ENCODE results near the gene IFITM10.

Gene IFITM10

DNA sequence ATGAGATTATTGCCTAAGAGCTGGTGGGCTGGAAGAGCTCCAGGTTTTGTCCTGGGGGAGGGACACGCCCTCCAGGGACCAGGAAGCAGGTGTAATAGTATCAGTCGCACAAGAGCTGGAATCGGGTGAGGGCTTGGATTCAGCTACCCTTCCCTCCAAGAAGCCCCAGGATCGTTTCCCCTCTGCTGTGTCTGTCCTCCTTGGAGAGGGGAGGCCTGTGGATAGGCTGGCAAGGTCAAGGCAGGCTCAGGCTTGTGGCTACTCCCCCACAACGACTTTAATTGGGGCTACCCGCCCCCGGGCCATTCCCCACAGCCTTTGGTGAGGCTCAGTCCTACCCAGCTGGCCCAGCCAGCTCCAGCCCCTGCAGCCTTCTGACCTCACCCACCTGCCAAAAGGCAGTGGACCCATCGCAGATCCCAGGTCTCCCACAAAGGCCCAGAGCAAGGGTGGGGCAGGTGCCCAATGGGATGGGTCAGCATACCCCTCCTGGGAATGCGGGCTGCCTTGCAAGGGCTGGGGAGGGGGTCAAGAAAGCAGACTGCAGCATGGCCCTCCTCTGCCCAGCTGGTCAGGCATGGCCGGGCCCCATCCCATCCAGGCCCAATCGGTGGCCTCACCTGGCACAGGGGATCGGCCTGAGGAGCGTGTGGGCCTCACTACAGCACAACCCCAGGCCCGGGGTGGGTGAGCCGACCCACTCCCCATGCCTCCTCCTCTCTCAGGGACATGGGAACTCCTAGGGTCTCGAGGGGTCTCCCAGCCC lies 12.3 kb upstream of the IFITM10 start:
- DNase-seq = no peak

- DNase-seq = no peak
These were observed 11.6 kb upstream of the IFITM10 start for GRCh38 chr11:1761857-1762536.

GRCh38 chr11:1761110-1761856 lies 10.9 kb upstream of the IFITM10 start:
- no peak for DNase-seq

GRCh38 chr11:1760351-1761109 lies 10.1 kb upstream of the IFITM10 start:
- no peak for DNase-seq

GRCh38 chr11:1759851-1760220 lies 9.4 kb upstream of the IFITM10 start:
- DNase-seq = no peak

GRCh38 chr11:1759151-1759850 lies 8.9 kb upstream of the IFITM10 start:
- no peak for DNase-seq

- no peak for DNase-seq
These were observed 8.3 kb upstream of the IFITM10 start for GRCh38 chr11:1758611-1759150.

- no peak for DNase-seq
These were observed 7.6 kb upstream of the IFITM10 start for GRCh38 chr11:1757861-1758610.

DNA sequence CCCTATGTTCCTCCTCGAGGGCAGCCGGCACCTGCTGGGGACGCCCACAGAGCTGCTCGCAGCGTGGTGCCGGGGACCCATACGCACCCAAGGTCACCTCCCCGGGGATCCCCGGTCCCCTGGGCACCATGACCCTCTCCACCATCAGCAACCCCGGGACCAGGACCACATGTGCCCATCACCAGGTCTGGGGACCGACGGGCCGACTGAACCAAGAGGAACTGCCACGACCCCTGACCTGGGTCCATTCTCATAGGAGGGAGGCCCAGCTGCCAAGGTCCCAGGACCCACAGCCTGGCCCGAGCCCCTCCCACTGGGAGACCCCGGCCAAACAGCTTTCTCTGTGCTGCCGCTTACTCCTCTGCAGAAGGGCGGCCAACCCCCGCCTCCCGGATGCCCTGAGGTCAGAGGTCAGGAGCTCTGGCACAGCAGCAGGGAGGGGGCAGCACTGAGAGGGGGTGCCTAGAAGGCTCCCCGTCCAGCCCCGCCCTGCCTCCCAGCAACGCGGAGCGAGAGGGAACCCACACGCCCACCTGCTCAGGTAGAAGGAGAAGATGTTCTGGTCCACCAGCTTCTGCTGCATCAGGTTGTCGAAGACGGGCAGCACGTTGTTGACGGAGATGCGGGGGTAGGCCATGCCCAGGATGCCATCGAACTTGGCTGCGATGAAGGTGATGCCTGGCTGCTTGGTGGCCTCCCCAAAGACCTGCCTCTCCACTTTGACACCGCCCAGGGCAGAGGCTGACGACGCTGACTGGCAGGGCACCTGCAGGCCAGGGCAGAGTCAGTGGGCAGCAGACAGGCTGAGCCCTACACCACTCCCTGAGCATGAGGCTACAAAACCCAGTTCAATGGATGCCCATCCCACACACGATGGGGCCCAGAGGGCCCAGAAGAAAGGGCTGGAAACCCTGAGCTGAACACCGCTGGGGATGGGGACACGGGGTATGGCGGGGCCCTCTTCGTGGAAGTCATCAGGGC lies 6.7 kb upstream of the IFITM10 start:
- no peak for DNase-seq

DNA sequence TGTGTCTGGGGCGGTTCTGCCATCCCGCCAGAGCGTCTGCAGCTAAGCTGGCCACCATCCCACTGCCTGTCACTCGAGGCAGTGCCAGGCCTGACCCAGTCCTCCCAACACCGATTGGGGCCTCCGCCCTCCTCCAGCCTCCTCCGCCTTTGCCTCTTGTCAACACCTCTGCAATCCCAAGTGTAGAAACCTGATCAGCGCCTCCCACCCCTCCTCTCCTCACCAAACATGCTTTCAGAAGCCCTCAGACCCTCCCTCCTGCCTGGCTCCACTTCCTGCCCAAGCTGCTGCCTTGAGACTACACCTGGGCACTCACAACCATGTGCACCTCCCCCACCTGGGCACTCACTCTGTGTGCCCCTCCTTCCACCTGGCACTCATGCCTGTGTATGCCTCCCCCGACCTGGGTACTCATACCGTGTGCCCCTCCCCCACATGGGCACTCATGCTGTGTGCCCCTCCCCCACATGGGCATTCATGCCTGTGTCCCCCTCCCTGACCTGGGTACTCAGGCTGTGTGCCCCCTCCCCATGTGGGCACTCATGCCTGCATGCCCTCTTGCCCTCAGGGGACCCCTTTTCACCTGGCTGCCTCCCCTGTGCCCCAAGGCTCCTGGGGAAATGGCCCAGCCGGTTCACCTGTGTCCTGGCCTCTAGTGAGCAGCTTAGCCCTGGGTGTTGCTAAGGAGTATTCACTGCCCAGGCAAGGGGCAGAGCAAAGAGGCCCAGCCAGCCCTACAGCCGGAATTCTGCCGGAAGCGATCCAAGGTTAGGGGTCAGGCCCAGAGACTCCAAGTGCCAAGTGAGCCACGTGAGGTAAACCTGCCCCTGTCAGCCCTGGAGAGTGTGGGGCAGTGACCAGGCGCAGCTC lies 5.5 kb upstream of the IFITM10 start:
- DNase-seq = no peak

GRCh38 chr11:1755344-1755691 lies 4.9 kb upstream of the IFITM10 start:
- DNase-seq = no peak

DNA sequence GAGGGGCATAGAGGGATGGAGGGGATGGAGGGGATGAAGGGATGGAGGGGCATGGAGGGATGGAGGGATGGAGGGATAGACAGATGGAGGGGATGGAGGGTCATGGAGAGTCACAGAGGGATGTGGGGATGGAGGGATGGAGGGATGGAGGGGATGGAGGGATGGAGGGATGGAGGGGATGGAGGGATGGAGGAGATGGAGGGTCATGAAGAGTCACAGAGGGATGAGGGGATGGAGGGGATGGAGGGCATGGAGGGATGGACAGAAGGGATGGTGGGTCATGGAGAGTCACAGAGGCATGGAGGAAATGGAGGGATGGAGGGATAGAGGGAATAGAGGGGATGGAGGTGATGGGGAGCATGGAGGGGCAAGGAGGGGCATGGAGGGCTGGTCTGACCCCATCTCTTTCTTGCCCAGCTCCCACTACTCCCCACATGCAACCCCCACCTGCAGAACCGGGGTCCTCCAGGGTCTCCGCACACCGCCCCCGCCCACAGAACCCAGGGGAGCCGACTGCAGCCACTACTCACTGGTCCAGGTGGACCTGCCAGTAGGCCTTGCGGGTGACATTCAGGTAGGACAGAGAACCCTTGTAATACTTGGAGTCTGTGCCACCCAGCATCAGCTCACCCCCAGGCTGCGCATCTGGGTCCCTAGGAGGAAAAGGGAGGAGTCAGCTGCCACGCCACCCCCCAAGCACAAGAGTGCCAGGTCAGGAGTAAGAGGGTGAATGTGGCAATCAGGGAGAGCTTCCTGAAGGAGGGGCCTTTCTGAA lies 4.2 kb upstream of the IFITM10 start:
- no peak for DNase-seq

DNA sequence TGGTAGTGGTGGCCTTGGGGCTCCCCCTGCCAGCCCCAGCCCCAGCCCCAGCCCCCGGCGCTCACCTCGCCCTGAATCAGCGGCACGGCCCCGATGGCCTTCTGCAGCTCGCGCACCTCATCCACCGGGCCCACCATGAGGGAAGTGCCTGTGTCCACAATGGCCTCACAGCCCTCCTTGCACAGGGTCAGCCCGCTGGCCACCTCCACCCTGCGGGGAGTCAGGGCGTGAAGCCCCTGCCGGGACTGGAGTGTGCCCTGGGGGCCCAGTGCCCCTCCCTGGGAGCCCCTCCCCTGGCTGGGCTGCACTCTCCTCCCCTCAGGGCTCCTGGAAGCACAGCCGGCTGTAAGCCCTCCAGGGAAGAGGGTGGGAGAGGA lies 3.5 kb upstream of the IFITM10 start:
- no peak for DNase-seq

DNA sequence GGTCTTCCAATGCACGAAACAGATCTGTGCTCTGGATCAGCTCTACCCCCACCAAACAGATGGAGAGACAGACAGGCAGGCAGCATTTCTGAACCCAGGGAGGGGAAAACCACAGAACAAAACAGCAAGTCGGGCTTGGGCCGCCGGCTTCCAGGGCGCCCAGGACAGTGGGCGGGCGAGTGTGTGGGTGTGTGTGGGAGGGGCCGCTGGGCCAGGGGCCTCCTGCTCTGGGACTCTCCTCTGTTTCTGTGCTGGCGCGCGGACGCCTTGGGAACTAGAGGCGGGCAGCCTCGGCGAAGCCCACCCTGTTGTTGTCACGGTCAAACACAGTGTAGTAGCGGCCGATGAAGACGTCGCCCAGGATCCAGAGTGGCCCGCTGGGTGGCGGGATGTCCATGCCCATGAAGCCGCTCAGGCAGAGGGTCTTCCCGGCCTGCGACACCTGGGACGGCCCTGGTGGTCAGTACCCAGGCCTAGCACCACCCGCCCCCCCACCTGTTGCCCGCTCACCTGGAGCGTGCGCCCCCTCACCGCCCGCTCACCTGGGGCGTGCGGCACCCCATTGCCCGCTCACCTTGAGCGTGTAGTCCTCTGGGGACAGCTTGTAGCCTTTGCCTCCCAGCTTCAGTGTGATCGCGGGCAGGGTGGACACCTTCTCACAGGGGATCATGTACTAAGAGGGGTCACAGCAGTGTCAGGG lies 3.0 kb upstream of the IFITM10 start:
- no peak for DNase-seq

DNA sequence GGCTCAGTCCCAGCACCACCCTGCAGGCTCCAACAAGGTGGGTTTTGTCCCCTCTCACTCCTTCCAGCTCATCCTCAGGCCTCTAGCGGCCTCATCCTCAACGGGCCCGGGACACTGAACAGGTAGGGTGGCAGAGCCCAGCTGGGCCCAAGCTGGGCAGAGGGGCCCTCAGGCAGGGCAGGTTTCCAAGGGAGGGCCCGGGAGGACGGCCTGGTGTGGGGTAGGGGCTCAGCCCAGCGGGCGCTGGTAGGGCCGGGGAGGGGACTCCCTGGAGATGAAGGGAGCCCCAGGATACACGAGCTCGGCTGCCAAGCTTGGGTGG lies 2.5 kb upstream of the IFITM10 start:
- DNase-seq = no peak

DNA sequence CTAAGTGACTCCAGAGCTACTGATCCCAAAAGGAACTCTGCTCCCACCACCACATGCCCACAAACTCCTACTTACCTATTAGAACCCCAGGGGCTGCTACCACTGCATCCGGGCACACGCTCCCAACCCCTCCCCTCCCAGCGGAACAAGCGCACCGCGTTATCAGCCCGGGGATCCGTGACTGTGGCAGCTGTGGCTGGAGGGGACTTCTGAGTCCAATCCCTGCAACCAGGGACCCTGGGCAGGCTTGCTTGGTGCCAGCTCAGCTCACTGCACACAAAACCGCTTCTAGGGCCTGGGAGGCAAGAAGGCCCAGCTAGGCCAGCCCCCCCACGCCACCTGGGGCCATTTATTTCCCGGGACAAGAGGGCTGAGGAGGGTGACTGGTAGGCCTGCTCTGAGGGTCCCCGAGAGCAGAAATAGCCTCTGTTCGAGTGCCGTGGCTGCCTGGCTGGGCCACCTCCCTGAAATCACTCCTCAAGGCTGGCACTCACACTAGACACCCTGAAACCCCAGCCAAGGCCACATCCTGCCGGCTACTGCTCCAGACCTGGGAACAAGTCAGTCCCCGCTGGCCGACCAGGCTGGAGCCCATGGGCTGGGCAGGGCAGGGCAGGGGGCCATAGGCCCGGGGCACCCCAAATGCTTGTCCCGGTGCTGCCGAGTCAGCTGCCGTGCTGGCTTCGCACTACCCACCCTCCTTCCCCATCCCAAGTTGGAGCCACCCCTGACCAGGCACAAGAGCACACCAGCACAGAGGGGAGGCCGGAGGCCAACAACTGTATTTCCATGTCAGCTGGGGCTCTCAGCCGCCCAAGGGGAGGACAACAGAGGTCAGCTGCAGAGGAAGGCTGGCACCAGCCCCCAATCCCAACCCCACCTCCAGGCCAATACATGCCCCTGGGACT lies 1.9 kb upstream of the IFITM10 start:
- DNase-seq = no peak

GRCh38 chr11:1751531-1751921 lies 1.1 kb upstream of the IFITM10 start:
- DNase-seq = no peak

Data from activated CD4-positive, CD25-positive, alpha-beta regulatory T cell treated with anti-CD3 and anti-CD28 coated beads, Interleukin-2, amount 50 U/mL, for 72 hours (primary cell).